Tibial nerve (tissue), 4 donors: ENCODE results near the gene SALL1. TPM values are rescaled to one million over a fixed set of nuclear protein-coding genes. Genes with fewer than 3 reads are reported as not detected.

ENCODE experiments used
- DNase-seq, 2 donors: peaks; one replicate each; pipeline ENCODE4 v3.0.0-alpha.2; 2019; ENCODE audit warnings: low spot score in 2 of 2
- H3K27ac ChIP-seq, 4 donors: fragments of 200-600 bp; sonication (generic) in 3 of 4; one replicate each; pipeline ENCODE4 v1.5.1; 2017 to 2019; ENCODE audit warnings: mild to moderate bottlenecking in 1 of 4
- H3K27me3 ChIP-seq, 2 donors: fragments of 200-600 bp; sonication (generic) in 1 of 2; one replicate each; pipeline versions ENCODE4 v1.5.1 to v1.6.0; 2017 to 2019
- H3K36me3 ChIP-seq, 3 donors: fragments of 200-600 bp; sonication (generic); one replicate each; pipeline ENCODE4 v1.5.1; 2018 to 2019
- H3K4me1 ChIP-seq, 4 donors: fragments of 200-600 bp; sonication (generic) in 3 of 4; one replicate each; pipeline ENCODE4 v1.5.1; 2017 to 2019
- H3K4me3 ChIP-seq, 4 donors: fragments of 200-600 bp; sonication (generic) in 3 of 4; one replicate each; pipeline ENCODE4 v1.5.1; 2017 to 2019; ENCODE audit warnings: mild to moderate bottlenecking in 1 of 4, moderate library complexity in 1 of 4
- H3K9me3 ChIP-seq, 4 donors: fragments of 200-600 bp; sonication (generic) in 3 of 4; one replicate each; pipeline ENCODE4 v1.5.1; 2017 to 2019
- EP300 ChIP-seq, 2 donors: sonication (generic); formaldehyde crosslinking; IDR thresholded peaks; one replicate each; pipeline ENCODE4 v1.6.1; 2017; ENCODE audit warnings: antibody characterized with exemption in 2 of 2, mild to moderate bottlenecking in 1 of 2
- POLR2A ChIP-seq, 2 donors: fragments of 450-650 bp; IDR thresholded peaks; one replicate each; pipeline ENCODE4 v1.6.1; 2017; ENCODE audit warnings: antibody characterized with exemption in 2 of 2, mild to moderate bottlenecking in 2 of 2, moderate library complexity in 2 of 2
- WGBS, 2 donors: methylation state at CpG; one replicate each; pipeline ENCODE4 v1.1.5; 2018; 5-methylcytosine and 5-hydroxymethylcytosine counted together
- total RNA-seq, 4 donors: library from RNA; depleted of rRNA; stranded (reverse); fragments of >200 nt; gene quantifications; one replicate each; pipeline ENCODE4 v1.1.0, GENCODE V29; 2016
- TF ChIP-seq, protein P1 (sequence below), 5 experiments: fragments of 200-600 bp in 3 of 5; fragments of 450-650 bp in 2 of 5; sonication (generic) in 3 of 5; IDR thresholded peaks; one replicate each; pipeline ENCODE4 v1.5.1; 2016 to 2019; ENCODE audit warnings: antibody characterized with exemption in 5 of 5, mild to moderate bottlenecking in 3 of 5, moderate library complexity in 2 of 5

SALL1 gene
- total RNA-seq, 4 donors from 2014 or later = 0.21 to 1.4 (median 0.26) TPM

DNA sequence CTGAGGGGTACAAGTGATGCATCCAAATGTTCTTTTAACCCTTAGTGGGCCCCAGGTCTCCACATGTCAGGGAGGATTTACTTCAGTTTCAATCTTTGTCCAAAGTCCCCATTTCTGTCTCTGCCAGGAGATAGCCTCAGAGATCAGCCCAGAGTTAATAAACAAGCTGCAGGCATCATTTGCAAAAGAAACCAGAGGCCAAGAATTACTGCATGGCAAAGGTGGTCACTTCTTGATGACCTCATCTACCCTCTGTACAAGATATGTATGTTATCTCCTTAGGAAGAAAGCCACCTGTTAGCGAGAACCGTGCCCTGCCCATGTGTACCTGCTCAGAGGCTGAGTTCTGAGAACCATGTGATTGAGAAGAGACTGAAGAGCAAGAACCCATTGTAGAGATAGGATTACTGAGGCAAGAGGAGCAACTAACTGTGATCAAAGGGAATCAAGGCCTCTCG, 40.3 kb downstream of the SALL1 start:
- Histone ChIP-seq H3K27me3 (peaks cover 0 to 42% of the 10 kb centered on the region in 2 donors), H3K36me3 (no peaks in the 10 kb centered on the region), H3K4me3 (no peak overlapping the region), H3K9me3 (peaks cover 0 to 3% (median 0%) of the 10 kb centered on the region in 4 donors), H3K4me1 (peaks cover 0 to 11% (median 3%) of the 10 kb centered on the region in 4 donors), H3K27ac (no peak overlapping the region)
- TF ChIP-seq EP300 (IDR thresholded peaks at IDR 0.05) = no peak
- TF ChIP-seq POLR2A (IDR thresholded peaks at IDR 0.05) = no peak
- TF ChIP-seq, protein P1, sequence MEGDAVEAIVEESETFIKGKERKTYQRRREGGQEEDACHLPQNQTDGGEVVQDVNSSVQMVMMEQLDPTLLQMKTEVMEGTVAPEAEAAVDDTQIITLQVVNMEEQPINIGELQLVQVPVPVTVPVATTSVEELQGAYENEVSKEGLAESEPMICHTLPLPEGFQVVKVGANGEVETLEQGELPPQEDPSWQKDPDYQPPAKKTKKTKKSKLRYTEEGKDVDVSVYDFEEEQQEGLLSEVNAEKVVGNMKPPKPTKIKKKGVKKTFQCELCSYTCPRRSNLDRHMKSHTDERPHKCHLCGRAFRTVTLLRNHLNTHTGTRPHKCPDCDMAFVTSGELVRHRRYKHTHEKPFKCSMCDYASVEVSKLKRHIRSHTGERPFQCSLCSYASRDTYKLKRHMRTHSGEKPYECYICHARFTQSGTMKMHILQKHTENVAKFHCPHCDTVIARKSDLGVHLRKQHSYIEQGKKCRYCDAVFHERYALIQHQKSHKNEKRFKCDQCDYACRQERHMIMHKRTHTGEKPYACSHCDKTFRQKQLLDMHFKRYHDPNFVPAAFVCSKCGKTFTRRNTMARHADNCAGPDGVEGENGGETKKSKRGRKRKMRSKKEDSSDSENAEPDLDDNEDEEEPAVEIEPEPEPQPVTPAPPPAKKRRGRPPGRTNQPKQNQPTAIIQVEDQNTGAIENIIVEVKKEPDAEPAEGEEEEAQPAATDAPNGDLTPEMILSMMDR (IDR thresholded peaks at IDR 0.05) = no peak
- 89 to 92% methylated on average over 3 of the region's 3 CpGs for WGBS, 2 donors
- DNase-seq = no peak

DNA sequence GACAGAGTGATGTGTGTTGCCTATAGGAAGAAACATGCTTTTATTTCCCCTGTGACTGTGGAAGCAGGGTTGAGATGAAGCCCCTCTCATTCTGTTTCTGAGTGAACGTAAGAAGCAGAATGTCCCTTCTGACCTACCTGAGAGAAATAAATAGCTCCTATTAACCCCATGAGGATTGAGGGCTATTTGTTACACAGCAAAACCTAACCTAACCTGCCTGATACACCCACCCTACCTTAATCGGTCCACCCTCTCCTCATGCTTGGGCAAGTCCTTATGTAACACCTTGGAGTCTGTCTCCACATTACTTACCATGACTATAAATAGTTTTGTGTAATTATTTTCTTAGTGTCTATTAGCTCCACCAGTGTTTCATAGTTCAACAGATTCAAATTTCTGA, 41.9 kb downstream of the SALL1 start:
- no peaks in the 10 kb centered on the region for H3K36me3 ChIP-seq
- H3K27ac ChIP-seq = no peak overlapping the region
- no peak overlapping the region for H3K4me3 ChIP-seq
- H3K27me3 ChIP-seq = peaks cover 0 to 28% of the 10 kb centered on the region in 2 donors
- TF ChIP-seq, protein P1 (IDR thresholded peaks at IDR 0.05) = no peak
- TF ChIP-seq EP300 (IDR thresholded peaks at IDR 0.05) (no peak), POLR2A (IDR thresholded peaks at IDR 0.05) (no peak)
- peaks cover 0 to 3% (median 0%) of the 10 kb centered on the region in 4 donors for H3K9me3 ChIP-seq
- H3K4me1 ChIP-seq = peaks cover 0 to 11% (median 3%) of the 10 kb centered on the region in 4 donors
- no peak for DNase-seq
- WGBS, 2 donors = 83 to 92% methylated on average over 2 of the region's 2 CpGs

DNA sequence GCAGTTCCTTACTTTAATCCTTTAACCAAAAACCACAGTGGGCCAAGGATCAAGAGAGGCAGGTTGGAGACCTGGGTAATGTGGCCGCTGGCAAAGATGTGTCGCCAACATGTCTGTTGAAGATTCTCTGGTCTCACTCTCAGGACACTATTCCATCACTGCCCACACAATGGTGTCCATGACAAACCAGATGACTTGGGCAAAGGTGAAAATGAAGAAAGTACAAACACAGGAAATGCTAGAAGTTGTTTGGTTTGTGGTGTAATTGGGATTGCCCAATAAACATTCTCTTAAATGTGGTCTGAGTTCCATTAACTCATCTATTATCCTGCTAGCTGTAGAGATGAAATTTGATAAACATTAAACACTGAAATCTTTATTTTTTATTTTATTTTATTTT, 43.3 kb downstream of the SALL1 start:
- Histone ChIP-seq H3K27me3 (peaks cover 0 to 13% of the 10 kb centered on the region in 2 donors), H3K4me3 (no peak overlapping the region), H3K9me3 (peaks cover 0 to 3% (median 0%) of the 10 kb centered on the region in 4 donors), H3K4me1 (peaks cover 0 to 2% (median 0%) of the 10 kb centered on the region in 4 donors), H3K36me3 (no peaks in the 10 kb centered on the region), H3K27ac (no peak overlapping the region)
- WGBS, 2 donors = 88 to 97% methylated on average over 2 of the region's 2 CpGs
- no peak for TF ChIP-seq POLR2A (IDR thresholded peaks at IDR 0.05)
- TF ChIP-seq, protein P1 (IDR thresholded peaks at IDR 0.05) = no peak
- TF ChIP-seq EP300 (IDR thresholded peaks at IDR 0.05) = no peak
- DNase-seq = no peak

- TF ChIP-seq, protein P1 (IDR thresholded peaks at IDR 0.05) = no peak
- no peak for TF ChIP-seq EP300 (IDR thresholded peaks at IDR 0.05)
- TF ChIP-seq POLR2A (IDR thresholded peaks at IDR 0.05) = no peak
- Histone ChIP-seq H3K27me3 (peaks cover 0 to 4% of the 10 kb centered on the region in 2 donors), H3K4me3 (no peak overlapping the region), H3K4me1 (no peaks in the 10 kb centered on the region), H3K36me3 (no peaks in the 10 kb centered on the region), H3K27ac (no peak overlapping the region), H3K9me3 (peaks cover 0 to 3% (median 0%) of the 10 kb centered on the region in 4 donors)
- DNase-seq = no peak
- WGBS, 2 donors = 70 to 72% methylated on average over 2 of the region's 2 CpGs
Measured at GRCh38 chr16:51106535-51106934, 44.5 kb downstream of the SALL1 start.

DNA sequence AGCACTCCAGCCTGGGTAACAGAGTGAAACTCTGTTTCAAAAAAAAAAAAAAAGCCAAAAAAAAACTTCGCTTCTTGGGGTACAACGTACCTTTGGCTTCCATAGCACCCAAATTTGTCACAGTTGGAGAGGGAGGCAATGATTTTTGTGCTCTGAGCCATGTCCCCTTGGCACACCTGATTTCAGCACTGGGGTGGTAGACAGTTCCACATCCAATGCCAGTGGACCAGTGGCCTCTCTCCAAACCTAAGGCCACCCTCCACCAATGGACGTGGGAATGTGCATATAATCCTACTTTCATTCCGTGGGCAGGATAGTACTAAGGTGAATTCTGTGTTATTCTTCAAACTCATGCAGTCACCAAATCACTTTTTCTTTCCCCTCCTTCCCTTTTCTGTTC, 47.5 kb downstream of the SALL1 start:
- H3K9me3 ChIP-seq = peaks cover 0 to 3% (median 0%) of the 10 kb centered on the region in 4 donors
- DNase-seq = no peak
- H3K27me3 ChIP-seq = no peaks in the 10 kb centered on the region
- no peaks in the 10 kb centered on the region for H3K36me3 ChIP-seq
- no peak overlapping the region for H3K4me3 ChIP-seq
- H3K4me1 ChIP-seq = no peaks in the 10 kb centered on the region
- WGBS, 2 donors = 78 to 83% methylated on average over 4 of the region's 4 CpGs
- TF ChIP-seq EP300 (IDR thresholded peaks at IDR 0.05) = no peak
- no peak for TF ChIP-seq POLR2A (IDR thresholded peaks at IDR 0.05)
- TF ChIP-seq, protein P1 (IDR thresholded peaks at IDR 0.05) = no peak
- H3K27ac ChIP-seq = no peak overlapping the region
